BE2C (cell line): ENCODE data around the gene NDUFB1.
A peak's percentile ranks its signal among the peaks of the same experiment; 100 is the strongest.

ENCODE experiments used
- DNase-seq: peaks from one replicate; pipeline ENCODE4 v3.0.0-alpha.2; 2020
- H3K27me3 ChIP-seq: fragments of 250-450 bp; sonication (Bioruptor Pico); 2 replicates; pipeline ENCODE4 v1.5.1; 2020; ENCODE audit warnings: mild to moderate bottlenecking
- H3K36me3 ChIP-seq: fragments of 250-450 bp; sonication (Bioruptor Pico); 2 replicates; pipeline ENCODE4 v1.5.1; 2020; ENCODE audit warnings: mild to moderate bottlenecking
- H3K4me1 ChIP-seq: fragments of 250-450 bp; sonication (Bioruptor Pico); 2 replicates; pipeline ENCODE4 v1.5.1; 2020
- H3K4me3 ChIP-seq: 2 replicates; pipeline ENCODE4 v1.5.1; 2011; ENCODE audit warnings: low read depth, low read length
- H3K9me3 ChIP-seq: fragments of 250-450 bp; sonication (Bioruptor Pico); 2 replicates; pipeline ENCODE4 v1.5.1; 2020
- TF ChIP-seq, protein P1 (sequence below): IDR thresholded peaks from 2 replicates; pipeline ENCODE4 v1.5.1; 2012; ENCODE audit warnings: mild to moderate bottlenecking, low read depth, low read length

Gene NDUFB1

DNA sequence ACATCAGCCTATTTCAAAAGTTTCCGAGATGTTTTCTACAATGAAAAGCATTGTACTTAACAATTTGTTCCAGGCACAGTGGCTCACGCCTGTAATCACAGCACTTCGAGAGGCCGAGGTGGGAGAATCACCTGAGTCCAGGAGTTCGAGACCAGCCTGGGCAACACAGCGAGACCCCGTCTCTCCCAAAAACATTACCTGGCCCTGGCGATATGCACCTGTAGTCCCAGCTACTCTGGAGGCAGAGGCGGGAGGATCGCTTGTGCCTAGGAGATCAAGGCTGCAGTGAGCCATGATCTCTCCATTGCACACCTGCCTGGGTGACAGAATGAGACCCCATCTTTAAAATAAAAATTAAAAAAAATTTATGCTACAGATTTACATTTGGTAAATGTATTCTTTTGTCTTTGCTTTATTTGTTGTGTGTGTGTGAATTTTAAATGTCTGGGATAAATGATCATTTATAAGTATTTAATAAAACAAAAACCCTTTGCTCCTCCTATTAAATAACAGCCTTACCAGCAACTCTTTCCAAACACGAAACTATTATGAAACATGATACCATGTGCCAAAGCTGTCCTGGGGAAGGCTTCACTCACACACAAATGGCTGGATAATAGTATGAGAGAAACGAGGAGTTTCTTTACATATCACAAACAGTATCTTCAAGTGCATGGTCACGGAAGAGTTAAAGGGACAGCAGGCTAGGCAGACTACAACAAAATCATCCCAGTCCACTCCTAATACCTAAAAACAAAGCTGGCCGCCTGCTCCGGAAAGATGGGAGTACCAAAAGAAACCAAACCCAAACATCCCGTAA, 16.2 kb downstream of the NDUFB1 start:
- Histone ChIP-seq H3K4me1 (peaks cover 3% of the 10 kb centered on the region), H3K27me3 (no peaks in the 10 kb centered on the region), H3K9me3 (no peaks in the 10 kb centered on the region), H3K4me3 (peak overlapping the region; percentile 96), H3K36me3 (no peaks in the 10 kb centered on the region)
- TF ChIP-seq, protein P1, sequence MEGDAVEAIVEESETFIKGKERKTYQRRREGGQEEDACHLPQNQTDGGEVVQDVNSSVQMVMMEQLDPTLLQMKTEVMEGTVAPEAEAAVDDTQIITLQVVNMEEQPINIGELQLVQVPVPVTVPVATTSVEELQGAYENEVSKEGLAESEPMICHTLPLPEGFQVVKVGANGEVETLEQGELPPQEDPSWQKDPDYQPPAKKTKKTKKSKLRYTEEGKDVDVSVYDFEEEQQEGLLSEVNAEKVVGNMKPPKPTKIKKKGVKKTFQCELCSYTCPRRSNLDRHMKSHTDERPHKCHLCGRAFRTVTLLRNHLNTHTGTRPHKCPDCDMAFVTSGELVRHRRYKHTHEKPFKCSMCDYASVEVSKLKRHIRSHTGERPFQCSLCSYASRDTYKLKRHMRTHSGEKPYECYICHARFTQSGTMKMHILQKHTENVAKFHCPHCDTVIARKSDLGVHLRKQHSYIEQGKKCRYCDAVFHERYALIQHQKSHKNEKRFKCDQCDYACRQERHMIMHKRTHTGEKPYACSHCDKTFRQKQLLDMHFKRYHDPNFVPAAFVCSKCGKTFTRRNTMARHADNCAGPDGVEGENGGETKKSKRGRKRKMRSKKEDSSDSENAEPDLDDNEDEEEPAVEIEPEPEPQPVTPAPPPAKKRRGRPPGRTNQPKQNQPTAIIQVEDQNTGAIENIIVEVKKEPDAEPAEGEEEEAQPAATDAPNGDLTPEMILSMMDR = no peak
- no peak for DNase-seq

GRCh38 chr14:92103363-92103989, 18.0 kb downstream of the NDUFB1 start:
- no peaks in the 10 kb centered on the region for H3K36me3 ChIP-seq
- H3K4me1 ChIP-seq = peaks cover 3% of the 10 kb centered on the region
- no peak overlapping the region for H3K4me3 ChIP-seq
- DNase-seq = no peak
- TF ChIP-seq, protein P1 = no peak
- H3K9me3 ChIP-seq = no peaks in the 10 kb centered on the region
- H3K27me3 ChIP-seq = no peaks in the 10 kb centered on the region

DNA sequence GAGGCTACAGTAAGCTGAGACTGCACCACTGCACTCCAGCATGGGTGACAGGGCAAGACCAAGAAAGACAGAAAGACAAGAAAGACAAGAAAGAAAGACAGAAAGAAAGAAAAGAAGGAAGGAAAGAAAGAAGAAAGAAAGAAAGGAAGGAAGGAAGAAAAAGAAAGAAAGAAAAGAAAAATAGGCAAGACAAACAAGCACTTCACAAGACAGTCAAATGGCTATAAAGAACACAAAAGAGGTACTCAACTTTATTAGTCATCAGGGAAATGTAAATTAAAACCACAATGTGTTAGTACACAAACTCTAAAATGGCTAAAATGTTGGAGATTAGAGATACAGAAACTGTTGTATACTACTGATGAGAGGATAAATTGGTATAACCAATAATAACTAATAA, 21.7 kb downstream of the NDUFB1 start:
- Histone ChIP-seq H3K4me1 (no peaks in the 10 kb centered on the region), H3K9me3 (no peaks in the 10 kb centered on the region), H3K36me3 (peaks cover 6% of the 10 kb centered on the region; the same call in 1 of the 2 replicates), H3K27me3 (no peaks in the 10 kb centered on the region), H3K4me3 (no peak overlapping the region)
- no peak for DNase-seq
- TF ChIP-seq, protein P1 = no peak

- Histone ChIP-seq H3K4me3 (no peak overlapping the region), H3K9me3 (no peaks in the 10 kb centered on the region), H3K36me3 (peaks cover 11% of the 10 kb centered on the region), H3K4me1 (no peaks in the 10 kb centered on the region), H3K27me3 (no peaks in the 10 kb centered on the region)
- DNase-seq = peak; percentile 22
- TF ChIP-seq, protein P1 = peak; percentile 26; the same call in 1 of the 2 replicates
These were observed 28.2 kb downstream of the NDUFB1 start for GRCh38 chr14:92093320-92093719.

DNA sequence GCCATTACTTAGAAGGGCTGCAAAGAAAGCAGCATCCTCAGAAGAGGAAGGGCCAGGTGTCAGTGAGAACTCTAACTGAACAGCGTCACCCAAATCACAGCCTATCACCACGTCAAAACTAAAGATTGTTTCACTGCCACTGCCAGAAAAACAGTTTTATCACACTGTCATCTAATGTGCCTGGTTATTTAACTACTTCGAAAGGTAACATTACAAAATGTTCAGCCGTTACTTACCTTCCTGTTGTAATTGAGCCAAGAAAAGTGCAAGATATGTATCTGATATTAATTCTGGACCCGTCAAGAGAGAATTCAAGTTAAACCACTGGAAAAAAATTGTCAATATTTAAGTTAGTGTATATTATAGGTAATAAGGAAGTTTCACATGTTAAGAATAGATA, 33.0 kb downstream of the NDUFB1 start:
- TF ChIP-seq, protein P1 = no peak
- Histone ChIP-seq H3K9me3 (no peaks in the 10 kb centered on the region), H3K4me1 (no peaks in the 10 kb centered on the region), H3K27me3 (no peaks in the 10 kb centered on the region), H3K4me3 (no peak overlapping the region), H3K36me3 (peaks cover 6% of the 10 kb centered on the region)
- DNase-seq = no peak

GRCh38 chr14:92074555-92074954, 47.0 kb downstream of the NDUFB1 start:
- no peak for DNase-seq
- TF ChIP-seq, protein P1 = no peak
- peaks cover 7% of the 10 kb centered on the region for H3K36me3 ChIP-seq
- no peaks in the 10 kb centered on the region for H3K27me3 ChIP-seq
- H3K4me1 ChIP-seq = no peaks in the 10 kb centered on the region
- H3K4me3 ChIP-seq = no peak overlapping the region
- H3K9me3 ChIP-seq = no peaks in the 10 kb centered on the region
